Keratinocyte (primary cell): ENCODE measurements around the gene AFDN.

Source experiments
- EZH2 ChIP-seq: IDR thresholded peaks from one replicate; pipeline ENCODE4 v1.6.1; 2012; ENCODE audit warnings: inconsistent platforms, mild to moderate bottlenecking, low read length, moderate library complexity
- TF ChIP-seq, protein P1 (sequence below), 3 experiments: IDR thresholded peaks in 1 of 3; conservative IDR thresholded peaks in 1 of 3; optimal IDR thresholded peaks in 1 of 3; 2 replicates in 2 of 3; 3 replicates in 1 of 3; pipeline versions ENCODE3 to v1.5.1; 2011; ENCODE audit warnings: low read length in 3 of 3, mild to moderate bottlenecking in 3 of 3, moderate library complexity in 2 of 3, control low read depth in 1 of 3, inconsistent platforms in 1 of 3; ENCODE audit not compliant: insufficient read depth in 2 of 3; ENCODE audit errors: extremely low read depth in 1 of 3

DNA sequence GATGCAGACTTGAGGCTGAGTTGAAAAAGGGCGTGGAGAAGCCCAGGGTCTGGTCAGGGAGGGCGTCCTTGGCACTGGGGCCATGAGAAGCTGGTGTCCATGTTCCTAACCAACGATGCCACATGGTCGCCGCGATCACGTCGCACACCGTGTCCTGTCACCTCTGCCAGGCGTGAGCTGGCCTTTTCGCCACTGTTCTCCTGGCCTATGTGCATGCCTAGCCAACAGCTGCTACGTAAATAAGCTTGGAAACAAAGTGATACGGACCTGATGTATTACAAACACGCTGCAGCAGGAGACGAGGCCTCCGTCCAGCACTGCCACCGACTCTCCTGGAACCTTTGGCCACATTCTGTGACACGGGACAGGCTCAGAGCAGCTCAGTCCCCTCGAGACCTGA is 148.7 kb downstream of the AFDN start:
- TF ChIP-seq, protein P1, sequence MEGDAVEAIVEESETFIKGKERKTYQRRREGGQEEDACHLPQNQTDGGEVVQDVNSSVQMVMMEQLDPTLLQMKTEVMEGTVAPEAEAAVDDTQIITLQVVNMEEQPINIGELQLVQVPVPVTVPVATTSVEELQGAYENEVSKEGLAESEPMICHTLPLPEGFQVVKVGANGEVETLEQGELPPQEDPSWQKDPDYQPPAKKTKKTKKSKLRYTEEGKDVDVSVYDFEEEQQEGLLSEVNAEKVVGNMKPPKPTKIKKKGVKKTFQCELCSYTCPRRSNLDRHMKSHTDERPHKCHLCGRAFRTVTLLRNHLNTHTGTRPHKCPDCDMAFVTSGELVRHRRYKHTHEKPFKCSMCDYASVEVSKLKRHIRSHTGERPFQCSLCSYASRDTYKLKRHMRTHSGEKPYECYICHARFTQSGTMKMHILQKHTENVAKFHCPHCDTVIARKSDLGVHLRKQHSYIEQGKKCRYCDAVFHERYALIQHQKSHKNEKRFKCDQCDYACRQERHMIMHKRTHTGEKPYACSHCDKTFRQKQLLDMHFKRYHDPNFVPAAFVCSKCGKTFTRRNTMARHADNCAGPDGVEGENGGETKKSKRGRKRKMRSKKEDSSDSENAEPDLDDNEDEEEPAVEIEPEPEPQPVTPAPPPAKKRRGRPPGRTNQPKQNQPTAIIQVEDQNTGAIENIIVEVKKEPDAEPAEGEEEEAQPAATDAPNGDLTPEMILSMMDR (optimal IDR thresholded peaks at IDR 0.05 in 1 of 3, IDR thresholded peaks at IDR 0.05 in 1 of 3, conservative IDR thresholded peaks at IDR 0.05 in 1 of 3; ENCODE audit: extremely low read depth in 1 of 3, insufficient read depth in 2 of 3, low read length in 3 of 3): no peak
- TF ChIP-seq EZH2: no peak
